NT2/D1 (cell line): ENCODE results near the gene DIAPH2.

Experiments used
- YY1 ChIP-seq: IDR thresholded peaks from 2 replicates; pipeline ENCODE4 v1.6.1; 2011; ENCODE audit not compliant: insufficient read length, insufficient read depth
- ZNF274 ChIP-seq: IDR thresholded peaks from 2 replicates; pipeline ENCODE4 v1.6.1; 2011; ENCODE audit warnings: mild to moderate bottlenecking, low read depth, low read length

- no peak for TF ChIP-seq YY1
- no peak for TF ChIP-seq ZNF274
Observed at GRCh38 chrX:96994093-96994492, 309.5 kb downstream of the DIAPH2 start.
